WTC11 (cell line): ENCODE measurements around the gene SETD9. TPM values are rescaled to one million over a fixed set of nuclear protein-coding genes. Genes with fewer than 3 reads are reported as not detected.

Source experiments
- ATAC-seq: fragments of 200-7000 bp; cut with Tn5 transposase; 2 replicates; pipeline ENCODE4 v1.10.0; 2021; ENCODE audit warnings: mild to moderate bottlenecking, moderate library complexity
- CTCF ChIA-PET: fragments of 300-600 bp; sonication (Branson Sonifier 250); formaldehyde crosslinking; loops from one replicate; lab custom pipeline; 2021; ENCODE audit warnings: antibody characterized with exemption; lab: Charles Lee
- POLR2A ChIA-PET: fragments of 350-600 bp; sonication (Branson Sonifier 250); formaldehyde crosslinking; loops from one replicate; lab custom pipeline; 2021; ENCODE audit warnings: antibody characterized with exemption; lab: Charles Lee
- DNase-seq: peaks from one replicate; pipeline ENCODE4 v3.0.0; 2021; ENCODE audit warnings: low spot score
- H3K27ac Mint-ChIP-seq: 2 replicates; pipeline ENCODE4 v1.8.0; 2021; ENCODE audit warnings: mixed read lengths
- H3K27me3 Mint-ChIP-seq: 2 replicates; pipeline ENCODE4 v1.8.0; 2021; ENCODE audit warnings: low read depth, mild to moderate bottlenecking, moderate library complexity, mixed read lengths
- H3K36me3 Mint-ChIP-seq: 2 replicates; pipeline ENCODE4 v1.8.0; 2021; ENCODE audit warnings: mixed read lengths
- H3K4me1 Mint-ChIP-seq: 2 replicates; pipeline ENCODE4 v1.8.0; 2022; ENCODE audit warnings: mixed read lengths
- H3K4me3 Mint-ChIP-seq: 2 replicates; pipeline ENCODE4 v1.8.0; 2021; ENCODE audit warnings: mild to moderate bottlenecking, moderate library complexity, mixed read lengths
- H3K9me3 Mint-ChIP-seq: 2 replicates; pipeline ENCODE4 v1.8.0; 2021; ENCODE audit warnings: mixed read lengths
- CREM ChIP-seq: sonication (generic); formaldehyde crosslinking; IDR thresholded peaks from 2 replicates; pipeline ENCODE4 v1.8.1; 2022; ENCODE audit warnings: mild to moderate bottlenecking, missing genetic modification reagents, moderate library complexity
- ESRRA ChIP-seq: sonication (generic); formaldehyde crosslinking; IDR thresholded peaks from 2 replicates; pipeline ENCODE4 v1.8.1; 2022; ENCODE audit warnings: mild to moderate bottlenecking, missing genetic modification reagents, borderline replicate concordance
- HMGA2 ChIP-seq: fragments of 250-450 bp; sonication (Bioruptor Pico); IDR thresholded peaks from 2 replicates; pipeline ENCODE4 v1.4.0; 2021; ENCODE audit warnings: mild to moderate bottlenecking, moderate library complexity
- KAT7 ChIP-seq: sonication (generic); formaldehyde crosslinking; IDR thresholded peaks from 2 replicates; pipeline ENCODE4 v1.8.1; 2023; ENCODE audit warnings: missing genetic modification reagents, mild to moderate bottlenecking, borderline replicate concordance
- PRRX2 ChIP-seq: fragments of 250-450 bp; sonication (Bioruptor Pico); IDR thresholded peaks from 2 replicates; pipeline ENCODE4 v1.8.0; 2021; ENCODE audit warnings: mild to moderate bottlenecking
- total RNA-seq: library from RNA; stranded (reverse); gene quantifications from 3 replicates; pipeline ENCODE4 v1.2.3, GENCODE V29; 2021
- TF ChIP-seq, protein P1 (sequence below): fragments of 250-450 bp; sonication (Bioruptor Pico); IDR thresholded peaks from 2 replicates; pipeline ENCODE4 v1.9.0; 2021; ENCODE audit warnings: mild to moderate bottlenecking
- TF ChIP-seq, protein P2 (sequence below): fragments of 250-450 bp; sonication (Bioruptor Pico); IDR thresholded peaks from 2 replicates; pipeline ENCODE4 v1.9.0; 2021; ENCODE audit warnings: mild to moderate bottlenecking
- TF ChIP-seq, protein P3 (sequence below): sonication (generic); formaldehyde crosslinking; IDR thresholded peaks from 2 replicates; pipeline ENCODE4 v1.8.1; 2022; ENCODE audit warnings: mild to moderate bottlenecking, missing genetic modification reagents, moderate library complexity, borderline replicate concordance
- TF ChIP-seq, protein P4 (sequence below): sonication (generic); formaldehyde crosslinking; IDR thresholded peaks from 2 replicates; pipeline ENCODE4 v1.8.1; 2023; ENCODE audit warnings: mild to moderate bottlenecking, missing genetic modification reagents
- TF ChIP-seq, protein P5 (sequence below): fragments of 250-450 bp; sonication (Bioruptor Pico); conservative IDR thresholded peaks from 2 replicates; pipeline ENCODE4 v1.9.0; 2021; ENCODE audit warnings: mild to moderate bottlenecking
- TF ChIP-seq, protein P6 (sequence below): sonication (generic); formaldehyde crosslinking; IDR thresholded peaks from 2 replicates; pipeline ENCODE4 v1.8.0; 2023; ENCODE audit warnings: missing genetic modification reagents
- TF ChIP-seq, protein P7 (sequence below): fragments of 250-450 bp; sonication (Bioruptor Pico); IDR thresholded peaks from 2 replicates; pipeline ENCODE4 v1.9.0; 2021; ENCODE audit warnings: mild to moderate bottlenecking, borderline replicate concordance

Gene SETD9
- total RNA-seq, 1 experiment from 2014 or later, result 6.7 TPM

DNA sequence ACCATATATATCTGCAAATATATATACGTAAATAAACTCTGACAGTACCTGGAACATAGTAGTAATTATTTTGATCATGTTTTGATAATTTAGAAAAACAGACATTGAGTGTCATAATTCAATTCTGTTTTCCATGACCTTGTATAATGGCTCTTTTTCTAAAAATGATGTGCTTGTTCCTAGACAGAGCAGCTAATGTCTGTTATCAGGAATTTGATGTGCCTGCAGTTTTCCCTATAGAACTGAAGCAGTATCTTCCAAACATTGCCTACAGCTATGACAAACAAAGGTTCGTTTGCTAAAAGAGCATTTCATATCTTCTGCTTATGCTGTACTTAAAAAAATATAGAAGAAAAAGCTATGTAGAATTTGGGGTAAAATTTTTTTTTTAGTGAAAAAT, 5.3 kb downstream of the SETD9 start (continued):
- TF ChIP-seq, protein P1, sequence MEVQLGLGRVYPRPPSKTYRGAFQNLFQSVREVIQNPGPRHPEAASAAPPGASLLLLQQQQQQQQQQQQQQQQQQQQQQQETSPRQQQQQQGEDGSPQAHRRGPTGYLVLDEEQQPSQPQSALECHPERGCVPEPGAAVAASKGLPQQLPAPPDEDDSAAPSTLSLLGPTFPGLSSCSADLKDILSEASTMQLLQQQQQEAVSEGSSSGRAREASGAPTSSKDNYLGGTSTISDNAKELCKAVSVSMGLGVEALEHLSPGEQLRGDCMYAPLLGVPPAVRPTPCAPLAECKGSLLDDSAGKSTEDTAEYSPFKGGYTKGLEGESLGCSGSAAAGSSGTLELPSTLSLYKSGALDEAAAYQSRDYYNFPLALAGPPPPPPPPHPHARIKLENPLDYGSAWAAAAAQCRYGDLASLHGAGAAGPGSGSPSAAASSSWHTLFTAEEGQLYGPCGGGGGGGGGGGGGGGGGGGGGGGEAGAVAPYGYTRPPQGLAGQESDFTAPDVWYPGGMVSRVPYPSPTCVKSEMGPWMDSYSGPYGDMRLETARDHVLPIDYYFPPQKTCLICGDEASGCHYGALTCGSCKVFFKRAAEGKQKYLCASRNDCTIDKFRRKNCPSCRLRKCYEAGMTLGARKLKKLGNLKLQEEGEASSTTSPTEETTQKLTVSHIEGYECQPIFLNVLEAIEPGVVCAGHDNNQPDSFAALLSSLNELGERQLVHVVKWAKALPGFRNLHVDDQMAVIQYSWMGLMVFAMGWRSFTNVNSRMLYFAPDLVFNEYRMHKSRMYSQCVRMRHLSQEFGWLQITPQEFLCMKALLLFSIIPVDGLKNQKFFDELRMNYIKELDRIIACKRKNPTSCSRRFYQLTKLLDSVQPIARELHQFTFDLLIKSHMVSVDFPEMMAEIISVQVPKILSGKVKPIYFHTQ, result no peak
- no peak for TF ChIP-seq HMGA2 (CRISPR knock-in tag)

DNA sequence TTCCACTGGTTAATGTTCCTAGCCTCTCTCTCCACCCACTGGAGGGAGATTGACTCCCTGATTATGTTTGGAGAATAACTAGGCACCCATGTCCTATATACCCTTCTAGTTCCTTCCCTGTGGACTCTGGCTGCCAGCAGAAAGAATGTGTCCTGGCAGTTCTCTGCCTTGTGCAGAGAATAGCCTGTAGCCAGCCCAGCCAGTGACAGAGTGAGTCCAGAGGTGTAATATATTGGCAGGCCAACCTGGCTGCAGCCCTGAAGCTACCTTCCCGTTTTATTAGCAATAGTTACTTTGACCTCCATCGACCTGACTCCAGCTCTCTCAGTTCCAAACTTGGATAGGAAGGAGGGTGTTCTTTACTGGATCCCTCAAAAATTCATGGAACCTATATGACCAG, 8.1 kb downstream of the SETD9 start:
- CTCF ChIA-PET, result interaction anchor here (0.5 to 1.4 kb wide), 5 partner anchors 17 to 981 kb away, joined by 3 to 6 read pairs (median 5); no protein-coding TSS in a partner anchor
- TF ChIP-seq, protein P2, sequence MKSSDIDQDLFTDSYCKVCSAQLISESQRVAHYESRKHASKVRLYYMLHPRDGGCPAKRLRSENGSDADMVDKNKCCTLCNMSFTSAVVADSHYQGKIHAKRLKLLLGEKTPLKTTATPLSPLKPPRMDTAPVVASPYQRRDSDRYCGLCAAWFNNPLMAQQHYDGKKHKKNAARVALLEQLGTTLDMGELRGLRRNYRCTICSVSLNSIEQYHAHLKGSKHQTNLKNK (CRISPR knock-in tag), result no peak
- TF ChIP-seq, protein P3, sequence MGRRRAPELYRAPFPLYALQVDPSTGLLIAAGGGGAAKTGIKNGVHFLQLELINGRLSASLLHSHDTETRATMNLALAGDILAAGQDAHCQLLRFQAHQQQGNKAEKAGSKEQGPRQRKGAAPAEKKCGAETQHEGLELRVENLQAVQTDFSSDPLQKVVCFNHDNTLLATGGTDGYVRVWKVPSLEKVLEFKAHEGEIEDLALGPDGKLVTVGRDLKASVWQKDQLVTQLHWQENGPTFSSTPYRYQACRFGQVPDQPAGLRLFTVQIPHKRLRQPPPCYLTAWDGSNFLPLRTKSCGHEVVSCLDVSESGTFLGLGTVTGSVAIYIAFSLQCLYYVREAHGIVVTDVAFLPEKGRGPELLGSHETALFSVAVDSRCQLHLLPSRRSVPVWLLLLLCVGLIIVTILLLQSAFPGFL (CRISPR knock-in tag), result no peak
- TF ChIP-seq, protein P4, sequence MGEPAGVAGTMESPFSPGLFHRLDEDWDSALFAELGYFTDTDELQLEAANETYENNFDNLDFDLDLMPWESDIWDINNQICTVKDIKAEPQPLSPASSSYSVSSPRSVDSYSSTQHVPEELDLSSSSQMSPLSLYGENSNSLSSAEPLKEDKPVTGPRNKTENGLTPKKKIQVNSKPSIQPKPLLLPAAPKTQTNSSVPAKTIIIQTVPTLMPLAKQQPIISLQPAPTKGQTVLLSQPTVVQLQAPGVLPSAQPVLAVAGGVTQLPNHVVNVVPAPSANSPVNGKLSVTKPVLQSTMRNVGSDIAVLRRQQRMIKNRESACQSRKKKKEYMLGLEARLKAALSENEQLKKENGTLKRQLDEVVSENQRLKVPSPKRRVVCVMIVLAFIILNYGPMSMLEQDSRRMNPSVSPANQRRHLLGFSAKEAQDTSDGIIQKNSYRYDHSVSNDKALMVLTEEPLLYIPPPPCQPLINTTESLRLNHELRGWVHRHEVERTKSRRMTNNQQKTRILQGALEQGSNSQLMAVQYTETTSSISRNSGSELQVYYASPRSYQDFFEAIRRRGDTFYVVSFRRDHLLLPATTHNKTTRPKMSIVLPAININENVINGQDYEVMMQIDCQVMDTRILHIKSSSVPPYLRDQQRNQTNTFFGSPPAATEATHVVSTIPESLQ (CRISPR knock-in tag), result no peak
- TF ChIP-seq, protein P5, sequence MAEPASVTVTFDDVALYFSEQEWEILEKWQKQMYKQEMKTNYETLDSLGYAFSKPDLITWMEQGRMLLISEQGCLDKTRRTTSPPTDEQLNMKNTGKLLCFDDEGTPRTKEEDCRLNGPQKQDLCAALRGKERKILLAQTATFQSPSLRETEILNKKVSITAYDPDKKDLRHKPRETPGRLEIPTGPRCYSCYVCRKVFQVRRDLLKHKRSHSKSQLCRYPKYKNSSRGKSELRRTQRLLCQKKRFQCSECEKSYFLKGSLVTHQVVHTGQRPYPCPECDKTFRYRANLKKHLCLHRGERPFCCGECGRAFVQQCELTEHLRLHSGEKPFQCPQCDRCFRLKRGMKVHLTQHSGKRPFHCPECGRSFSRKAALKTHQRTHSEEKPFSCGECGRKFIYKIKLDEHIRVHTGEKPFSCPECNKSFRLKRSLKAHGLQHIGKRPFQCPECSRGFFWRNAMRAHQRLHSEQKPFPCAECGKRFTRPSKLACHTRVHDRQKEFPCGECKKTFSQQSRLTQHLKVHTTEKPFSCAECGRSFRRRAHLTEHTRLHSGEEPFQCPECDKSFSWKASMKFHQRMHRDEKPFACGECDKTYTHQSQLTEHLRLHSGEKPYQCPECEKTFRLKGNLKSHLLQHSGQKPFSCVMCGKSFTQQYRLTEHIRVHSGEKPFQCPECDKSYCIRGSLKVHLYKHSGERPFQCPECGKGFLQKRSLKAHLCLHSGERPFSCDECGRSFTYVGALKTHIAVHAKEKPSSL (CRISPR knock-in tag), result no peak
- TF ChIP-seq KAT7 (CRISPR knock-in tag) (no peak), PRRX2 (CRISPR knock-in tag) (no peak), ESRRA (CRISPR knock-in tag) (no peak), CREM (no peak)
- TF ChIP-seq, protein P6, sequence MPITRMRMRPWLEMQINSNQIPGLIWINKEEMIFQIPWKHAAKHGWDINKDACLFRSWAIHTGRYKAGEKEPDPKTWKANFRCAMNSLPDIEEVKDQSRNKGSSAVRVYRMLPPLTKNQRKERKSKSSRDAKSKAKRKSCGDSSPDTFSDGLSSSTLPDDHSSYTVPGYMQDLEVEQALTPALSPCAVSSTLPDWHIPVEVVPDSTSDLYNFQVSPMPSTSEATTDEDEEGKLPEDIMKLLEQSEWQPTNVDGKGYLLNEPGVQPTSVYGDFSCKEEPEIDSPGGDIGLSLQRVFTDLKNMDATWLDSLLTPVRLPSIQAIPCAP (CRISPR knock-in tag), result no peak
- TF ChIP-seq, protein P7, sequence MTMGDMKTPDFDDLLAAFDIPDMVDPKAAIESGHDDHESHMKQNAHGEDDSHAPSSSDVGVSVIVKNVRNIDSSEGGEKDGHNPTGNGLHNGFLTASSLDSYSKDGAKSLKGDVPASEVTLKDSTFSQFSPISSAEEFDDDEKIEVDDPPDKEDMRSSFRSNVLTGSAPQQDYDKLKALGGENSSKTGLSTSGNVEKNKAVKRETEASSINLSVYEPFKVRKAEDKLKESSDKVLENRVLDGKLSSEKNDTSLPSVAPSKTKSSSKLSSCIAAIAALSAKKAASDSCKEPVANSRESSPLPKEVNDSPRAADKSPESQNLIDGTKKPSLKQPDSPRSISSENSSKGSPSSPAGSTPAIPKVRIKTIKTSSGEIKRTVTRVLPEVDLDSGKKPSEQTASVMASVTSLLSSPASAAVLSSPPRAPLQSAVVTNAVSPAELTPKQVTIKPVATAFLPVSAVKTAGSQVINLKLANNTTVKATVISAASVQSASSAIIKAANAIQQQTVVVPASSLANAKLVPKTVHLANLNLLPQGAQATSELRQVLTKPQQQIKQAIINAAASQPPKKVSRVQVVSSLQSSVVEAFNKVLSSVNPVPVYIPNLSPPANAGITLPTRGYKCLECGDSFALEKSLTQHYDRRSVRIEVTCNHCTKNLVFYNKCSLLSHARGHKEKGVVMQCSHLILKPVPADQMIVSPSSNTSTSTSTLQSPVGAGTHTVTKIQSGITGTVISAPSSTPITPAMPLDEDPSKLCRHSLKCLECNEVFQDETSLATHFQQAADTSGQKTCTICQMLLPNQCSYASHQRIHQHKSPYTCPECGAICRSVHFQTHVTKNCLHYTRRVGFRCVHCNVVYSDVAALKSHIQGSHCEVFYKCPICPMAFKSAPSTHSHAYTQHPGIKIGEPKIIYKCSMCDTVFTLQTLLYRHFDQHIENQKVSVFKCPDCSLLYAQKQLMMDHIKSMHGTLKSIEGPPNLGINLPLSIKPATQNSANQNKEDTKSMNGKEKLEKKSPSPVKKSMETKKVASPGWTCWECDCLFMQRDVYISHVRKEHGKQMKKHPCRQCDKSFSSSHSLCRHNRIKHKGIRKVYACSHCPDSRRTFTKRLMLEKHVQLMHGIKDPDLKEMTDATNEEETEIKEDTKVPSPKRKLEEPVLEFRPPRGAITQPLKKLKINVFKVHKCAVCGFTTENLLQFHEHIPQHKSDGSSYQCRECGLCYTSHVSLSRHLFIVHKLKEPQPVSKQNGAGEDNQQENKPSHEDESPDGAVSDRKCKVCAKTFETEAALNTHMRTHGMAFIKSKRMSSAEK (CRISPR knock-in tag), result no peak
- Mint-ChIP-seq H3K9me3 (peaks cover 2% of the 10 kb centered on the region), H3K4me3 (no peak overlapping the region), H3K27me3 (no peaks in the 10 kb centered on the region), H3K27ac (peak overlapping the region; percentile 79), H3K4me1 (peaks cover 10% of the 10 kb centered on the region), H3K36me3 (peaks cover 19% of the 10 kb centered on the region)
- POLR2A ChIA-PET, result interaction anchor here (0.5 to 1.6 kb wide), 4 partner anchors 8 to 256 kb away, joined by 6 to 13 read pairs (median 6); partner anchors contain the start of genes GPBP1 and SETD9
- peak; percentile 34; the same call in 1 of the 2 replicates for ATAC-seq
- DNase-seq, result no peak
